ENCODE data around the gene AZIN2. TPM values are rescaled to one million over a fixed set of nuclear protein-coding genes. Genes with fewer than 3 reads are reported as not detected.

The AZIN2 gene
- total RNA-seq, 1 donor from 2014 or later: 0.98 TPM

DNA sequence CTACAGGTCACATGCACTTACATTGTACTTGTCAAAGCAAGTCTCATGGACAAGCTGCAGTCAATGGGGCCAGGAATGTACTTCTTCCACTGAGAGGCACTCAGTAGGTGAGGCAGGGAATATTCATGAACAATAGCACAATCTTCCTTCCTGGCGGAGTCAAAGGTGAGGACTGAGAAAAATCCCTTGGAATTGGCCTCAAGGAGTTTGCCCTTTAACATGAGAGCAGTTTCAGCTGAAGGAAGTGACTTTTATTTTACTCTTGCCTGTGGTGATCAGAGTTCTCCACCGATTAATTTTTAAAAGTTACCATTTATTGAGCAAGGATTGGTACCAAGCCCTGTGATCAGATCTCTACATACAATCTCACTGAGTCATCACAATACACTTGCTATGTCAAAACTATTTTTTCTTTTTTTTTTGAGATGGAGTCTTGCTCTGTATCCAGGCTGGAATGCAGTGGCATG, 33.1 kb upstream of the AZIN2 start:
- TF ChIP-seq, protein P1, sequence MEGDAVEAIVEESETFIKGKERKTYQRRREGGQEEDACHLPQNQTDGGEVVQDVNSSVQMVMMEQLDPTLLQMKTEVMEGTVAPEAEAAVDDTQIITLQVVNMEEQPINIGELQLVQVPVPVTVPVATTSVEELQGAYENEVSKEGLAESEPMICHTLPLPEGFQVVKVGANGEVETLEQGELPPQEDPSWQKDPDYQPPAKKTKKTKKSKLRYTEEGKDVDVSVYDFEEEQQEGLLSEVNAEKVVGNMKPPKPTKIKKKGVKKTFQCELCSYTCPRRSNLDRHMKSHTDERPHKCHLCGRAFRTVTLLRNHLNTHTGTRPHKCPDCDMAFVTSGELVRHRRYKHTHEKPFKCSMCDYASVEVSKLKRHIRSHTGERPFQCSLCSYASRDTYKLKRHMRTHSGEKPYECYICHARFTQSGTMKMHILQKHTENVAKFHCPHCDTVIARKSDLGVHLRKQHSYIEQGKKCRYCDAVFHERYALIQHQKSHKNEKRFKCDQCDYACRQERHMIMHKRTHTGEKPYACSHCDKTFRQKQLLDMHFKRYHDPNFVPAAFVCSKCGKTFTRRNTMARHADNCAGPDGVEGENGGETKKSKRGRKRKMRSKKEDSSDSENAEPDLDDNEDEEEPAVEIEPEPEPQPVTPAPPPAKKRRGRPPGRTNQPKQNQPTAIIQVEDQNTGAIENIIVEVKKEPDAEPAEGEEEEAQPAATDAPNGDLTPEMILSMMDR (conservative IDR thresholded peaks at IDR 0.05; ENCODE audit: low read depth, low read length): no peak
- no peak overlapping the region for H3K4me3 ChIP-seq (ENCODE audit: low read depth, low read length)
- DNase-seq (ENCODE audit: low read depth): peak; percentile 77

DNA sequence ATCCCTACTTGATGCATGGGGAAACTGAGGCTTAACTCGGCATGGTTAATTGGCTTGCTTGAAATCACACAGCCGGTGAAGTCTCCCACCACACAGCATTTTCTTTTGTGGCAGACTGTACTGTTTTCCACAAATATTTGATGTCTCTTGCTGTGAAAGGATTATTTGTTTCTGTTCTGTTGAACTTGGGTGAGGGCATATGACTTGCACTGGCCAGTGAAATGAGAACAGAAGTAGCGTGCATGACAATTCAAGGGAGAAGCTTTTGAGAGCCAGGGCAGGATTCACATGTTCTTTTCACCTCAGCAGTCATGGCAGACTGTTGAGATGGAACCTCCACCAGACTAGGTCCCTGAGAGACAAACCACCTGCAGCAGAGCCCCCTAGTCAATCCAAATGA, 32.5 kb upstream of the AZIN2 start:
- TF ChIP-seq, protein P1 (conservative IDR thresholded peaks at IDR 0.05; ENCODE audit: low read depth, low read length): no peak
- no peak overlapping the region for H3K4me3 ChIP-seq (ENCODE audit: low read depth, low read length)
- no peak for DNase-seq (ENCODE audit: low read depth)

DNA sequence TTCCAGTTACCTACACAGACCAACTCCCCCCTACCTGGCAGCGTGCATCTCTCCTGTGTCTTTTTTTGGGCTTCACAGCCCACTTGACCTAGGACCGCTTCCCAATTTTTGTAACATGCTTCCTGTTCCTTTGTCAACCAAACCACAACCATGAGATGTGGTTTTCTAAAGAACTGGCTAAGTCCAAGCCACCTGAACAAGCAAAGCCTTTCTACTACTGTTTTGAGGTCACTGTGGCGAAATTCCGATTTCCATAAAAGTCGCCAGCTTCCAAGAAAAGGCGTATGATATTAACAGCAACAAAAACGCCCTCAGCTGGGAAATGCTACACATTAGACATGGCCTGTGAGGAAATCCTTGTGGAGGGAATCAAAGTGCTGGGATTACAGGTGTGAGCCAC, 31.6 kb upstream of the AZIN2 start:
- H3K4me3 ChIP-seq (ENCODE audit: low read depth, low read length): no peak overlapping the region
- no peak for DNase-seq (ENCODE audit: low read depth)
- TF ChIP-seq, protein P1 (conservative IDR thresholded peaks at IDR 0.05; ENCODE audit: low read depth, low read length): no peak

DNA sequence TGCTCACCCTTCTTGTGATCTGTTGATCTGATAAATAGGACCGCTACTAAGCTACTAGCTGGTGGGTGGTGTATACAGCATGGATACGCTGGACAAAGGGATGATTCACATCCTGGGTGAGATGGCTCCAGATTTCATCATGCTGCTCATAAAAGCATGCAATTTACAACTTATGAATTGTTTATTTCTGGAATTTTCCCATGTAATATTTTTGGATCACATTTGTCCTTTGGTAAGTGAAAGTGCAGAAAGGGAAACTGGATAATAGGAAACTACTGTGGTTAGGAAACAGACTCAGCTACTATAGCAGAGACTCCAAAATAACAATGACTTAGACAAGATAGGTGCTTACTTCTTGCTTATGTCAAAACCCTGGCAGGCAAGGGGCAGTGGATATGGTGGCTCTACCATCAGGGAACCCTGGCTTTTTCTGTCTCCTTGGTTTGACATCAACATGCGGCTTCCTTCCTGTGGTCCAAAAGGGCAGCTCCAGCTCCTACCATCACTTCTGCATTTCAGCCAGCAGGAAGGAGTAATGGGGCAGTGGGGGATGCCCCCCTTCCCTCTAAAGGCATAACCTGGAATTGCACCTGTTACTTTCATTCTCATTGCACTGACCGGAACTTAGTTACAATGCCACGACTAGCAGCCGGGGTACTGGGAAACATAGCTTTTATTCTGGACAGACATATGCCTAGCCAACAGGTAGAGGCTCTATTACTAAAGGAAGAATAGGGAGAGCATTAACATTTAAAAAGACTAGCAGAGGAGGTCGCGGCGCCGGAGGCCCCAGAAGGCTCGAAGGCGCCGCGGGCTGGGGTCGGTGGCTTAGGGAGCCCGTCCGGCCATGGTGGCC, 30.5 kb upstream of the AZIN2 start:
- no peak overlapping the region for H3K4me3 ChIP-seq (ENCODE audit: low read depth, low read length)
- TF ChIP-seq, protein P1 (conservative IDR thresholded peaks at IDR 0.05; ENCODE audit: low read depth, low read length): peak; percentile 42
- no peak for DNase-seq (ENCODE audit: low read depth)

DNA sequence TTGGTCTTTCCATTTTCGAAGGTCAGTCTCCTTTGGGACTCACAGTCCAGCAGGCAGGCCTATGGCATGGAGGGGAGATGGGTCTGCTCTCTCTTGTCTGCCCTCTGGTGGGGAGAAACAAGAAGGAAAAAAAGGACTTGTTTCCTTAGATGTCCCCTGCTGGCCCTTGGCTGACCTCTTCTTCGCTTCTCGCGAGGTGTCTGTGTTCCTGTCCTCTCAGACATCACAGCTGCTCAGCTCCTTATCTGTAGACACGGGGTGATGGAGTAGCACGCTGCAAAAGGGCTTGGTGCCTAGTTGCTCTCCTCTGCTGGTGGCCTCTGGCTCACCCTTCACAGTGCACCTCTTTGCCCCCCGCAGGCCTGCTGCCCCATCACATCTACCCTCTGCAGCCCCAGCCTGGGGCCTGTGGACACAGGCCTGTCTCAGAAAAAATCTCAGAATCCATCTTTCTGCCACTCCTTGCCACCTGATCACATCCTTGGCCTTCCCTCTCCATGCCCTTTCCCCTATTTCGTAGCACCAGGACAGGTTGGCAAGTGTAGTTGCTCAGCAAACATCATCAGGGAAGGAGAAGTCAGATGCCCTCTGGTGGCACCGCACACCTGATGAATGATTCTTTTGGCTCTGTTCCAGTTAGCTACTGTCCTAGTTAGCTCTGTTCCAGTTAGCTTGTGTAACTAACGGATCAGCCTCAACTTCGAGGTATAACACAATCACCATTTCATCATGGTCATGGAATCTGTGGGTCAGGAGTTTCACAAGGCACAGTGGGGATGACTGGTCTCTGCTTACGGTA, 25.5 kb upstream of the AZIN2 start:
- no peak overlapping the region for H3K4me3 ChIP-seq (ENCODE audit: low read depth, low read length)
- TF ChIP-seq, protein P1 (conservative IDR thresholded peaks at IDR 0.05; ENCODE audit: low read depth, low read length): peak; percentile 88
- peak; percentile 59 for DNase-seq (ENCODE audit: low read depth)

DNA sequence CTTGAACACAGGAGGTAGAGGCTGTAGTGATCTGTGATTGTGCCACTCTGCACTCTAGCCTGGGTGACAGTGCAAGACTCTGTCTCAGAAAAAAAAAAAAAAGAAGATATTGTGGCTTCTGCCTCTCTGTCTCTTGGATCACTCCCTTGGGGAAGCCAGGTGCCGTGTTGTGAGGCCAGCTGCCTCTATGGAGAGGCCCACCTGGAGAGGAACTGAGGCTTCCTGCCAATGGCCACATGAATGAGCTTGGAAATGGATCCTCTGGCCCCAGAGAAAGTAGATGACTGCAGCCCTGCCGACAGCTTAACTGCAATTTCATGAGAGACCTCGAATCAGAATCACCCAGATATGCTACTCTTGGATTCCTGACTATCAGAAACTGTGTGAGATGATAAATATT, 24.5 kb upstream of the AZIN2 start:
- TF ChIP-seq, protein P1 (conservative IDR thresholded peaks at IDR 0.05; ENCODE audit: low read depth, low read length): no peak
- no peak for DNase-seq (ENCODE audit: low read depth)
- H3K4me3 ChIP-seq (ENCODE audit: low read depth, low read length): no peak overlapping the region

Data from epithelial cell of proximal tubule (primary cell).